Measurements from ENCODE around the gene P2RX1.
A peak's percentile ranks its signal among the peaks of the same experiment; 100 is the strongest.

Gene P2RX1

DNA sequence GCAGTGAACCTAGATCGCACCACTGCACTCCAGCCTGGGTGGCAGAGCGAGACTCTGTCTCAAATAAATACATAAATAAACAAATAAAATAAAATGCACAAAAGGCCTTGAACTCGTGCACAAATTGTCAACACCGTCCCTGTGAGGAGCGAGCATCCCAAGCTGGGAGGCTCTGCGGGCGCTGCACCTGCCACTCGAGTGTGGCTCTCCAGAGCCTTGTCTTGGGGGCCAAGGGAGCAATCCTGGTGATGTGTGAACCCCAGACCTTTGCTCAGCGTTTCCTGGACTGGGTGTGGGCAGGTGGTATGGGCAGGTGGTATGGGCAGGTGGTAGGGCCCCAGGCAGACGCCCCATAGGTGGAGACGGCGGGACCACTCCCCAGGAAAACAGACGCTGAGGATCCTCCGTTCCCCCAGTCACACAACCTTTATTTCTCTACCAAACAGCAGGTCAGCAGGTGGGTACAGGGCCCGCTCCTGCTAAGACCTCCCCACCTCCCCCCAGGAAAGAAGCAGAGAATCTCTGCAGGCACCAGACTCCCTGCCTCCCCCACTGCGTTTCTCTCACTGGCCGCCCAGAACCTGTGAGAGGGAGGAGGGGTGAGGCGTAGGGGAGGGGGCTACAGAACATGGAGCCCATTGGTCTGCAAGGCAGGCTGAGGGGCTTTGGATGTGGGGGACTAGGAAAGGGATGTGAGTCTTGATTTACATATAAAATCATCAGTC lies 7.4 kb upstream of the P2RX1 start:
- DNase-seq = no peak

DNA sequence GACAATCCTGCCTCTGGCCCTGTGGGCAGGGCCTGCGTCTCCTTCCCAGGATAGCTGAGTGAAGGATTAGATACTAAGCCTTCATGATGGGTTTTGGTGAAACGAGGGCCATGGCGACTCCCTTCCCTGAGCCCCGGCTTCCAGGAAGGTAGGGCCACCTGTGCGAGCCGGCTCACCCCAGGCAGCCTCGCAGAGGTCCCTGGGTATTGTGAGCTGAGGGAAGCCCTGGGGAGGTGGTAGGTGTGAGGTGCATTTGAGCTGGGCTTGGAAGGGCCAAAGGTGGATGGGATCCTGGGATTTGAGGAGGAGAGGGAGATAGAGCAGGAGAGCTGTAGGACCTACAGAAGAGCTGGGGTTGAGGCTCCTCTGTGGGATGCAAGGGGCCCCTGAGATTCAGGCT lies 6.5 kb upstream of the P2RX1 start:
- DNase-seq = no peak

DNA sequence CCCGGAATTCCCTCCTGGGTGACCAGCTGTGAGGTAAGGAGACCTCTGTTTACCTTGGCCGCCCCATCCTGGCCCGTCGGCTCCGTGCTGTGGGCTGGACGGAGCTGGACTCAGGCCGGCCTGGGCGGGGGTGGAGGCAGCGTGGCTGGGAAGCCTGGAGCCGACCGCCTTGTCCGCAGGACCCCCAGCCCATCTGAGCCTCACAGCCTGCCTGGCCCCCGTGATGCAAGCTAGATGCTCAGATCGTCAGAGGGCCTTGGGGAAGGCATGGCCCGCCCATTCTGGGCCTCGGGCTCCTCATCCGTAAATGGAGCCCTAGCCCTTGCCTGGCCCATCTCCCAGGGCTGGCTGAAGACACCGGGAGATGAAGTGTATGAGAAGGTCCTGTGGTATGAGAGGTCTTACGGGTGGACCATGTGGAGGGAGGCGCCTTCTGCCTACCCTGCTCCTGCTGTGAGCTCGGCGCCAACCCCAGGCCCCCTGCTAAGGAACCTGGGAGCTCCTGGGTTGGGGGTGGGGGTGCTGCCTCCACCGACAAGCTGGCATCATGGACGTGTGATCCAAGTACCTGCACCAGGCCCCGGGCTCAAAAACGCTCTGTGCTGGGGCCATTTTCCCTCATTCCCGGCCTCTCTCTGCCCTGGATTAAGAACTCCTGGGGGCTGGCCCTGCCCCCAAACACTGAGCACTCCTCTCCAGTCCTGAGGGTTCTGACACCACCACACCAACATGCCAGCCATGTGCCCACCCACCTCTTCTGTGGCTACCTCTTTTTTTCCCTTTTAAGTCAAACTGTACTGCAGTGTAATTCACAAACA lies 5.4 kb upstream of the P2RX1 start:
- DNase-seq = no peak

DNA sequence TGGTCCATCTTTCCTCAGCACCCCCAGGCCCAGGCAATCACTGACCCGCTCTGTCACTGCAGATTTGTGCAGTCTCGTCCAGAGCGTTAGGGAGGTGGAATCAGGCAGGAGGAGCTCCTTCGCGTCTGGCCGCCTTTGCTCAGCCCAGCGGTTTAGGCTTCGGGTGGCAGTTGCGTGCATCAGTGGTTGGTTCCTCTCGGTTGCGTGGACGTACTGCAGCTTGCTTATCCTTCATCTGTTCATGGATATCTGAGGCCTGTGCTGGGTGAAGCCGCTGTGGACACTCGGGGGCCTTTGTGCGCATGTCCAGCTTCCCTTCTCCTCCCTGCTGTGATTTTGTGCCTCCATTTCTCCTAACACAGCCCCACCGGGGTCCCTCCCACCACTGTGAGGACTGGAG lies 4.7 kb upstream of the P2RX1 start:
- DNase-seq = no peak

DNA sequence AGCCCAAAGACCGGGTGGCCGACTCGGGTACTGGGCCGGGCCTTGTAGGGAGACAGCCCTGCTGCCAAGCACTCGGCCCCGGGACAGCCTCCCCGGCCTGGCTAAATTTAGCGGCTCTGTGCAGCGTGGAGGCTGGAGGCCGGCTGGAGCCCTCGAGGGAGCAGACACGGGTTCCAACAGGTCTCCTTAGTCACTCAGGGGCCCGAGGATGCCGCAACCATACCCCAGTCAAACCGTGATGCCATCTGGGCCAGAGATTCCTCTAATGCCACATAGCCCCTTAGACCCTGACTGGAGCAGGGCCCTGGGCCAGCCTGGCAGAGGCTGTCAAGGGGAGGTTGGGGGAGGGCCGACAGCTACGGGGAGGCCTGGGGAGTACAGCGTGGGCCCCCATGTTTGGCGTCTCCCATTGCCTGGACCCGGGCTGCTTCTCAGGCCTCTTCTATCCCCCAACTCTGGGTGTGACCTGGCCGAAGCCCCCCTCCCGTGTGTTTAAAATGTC lies 2.9 kb upstream of the P2RX1 start:
- no peak for DNase-seq

DNA sequence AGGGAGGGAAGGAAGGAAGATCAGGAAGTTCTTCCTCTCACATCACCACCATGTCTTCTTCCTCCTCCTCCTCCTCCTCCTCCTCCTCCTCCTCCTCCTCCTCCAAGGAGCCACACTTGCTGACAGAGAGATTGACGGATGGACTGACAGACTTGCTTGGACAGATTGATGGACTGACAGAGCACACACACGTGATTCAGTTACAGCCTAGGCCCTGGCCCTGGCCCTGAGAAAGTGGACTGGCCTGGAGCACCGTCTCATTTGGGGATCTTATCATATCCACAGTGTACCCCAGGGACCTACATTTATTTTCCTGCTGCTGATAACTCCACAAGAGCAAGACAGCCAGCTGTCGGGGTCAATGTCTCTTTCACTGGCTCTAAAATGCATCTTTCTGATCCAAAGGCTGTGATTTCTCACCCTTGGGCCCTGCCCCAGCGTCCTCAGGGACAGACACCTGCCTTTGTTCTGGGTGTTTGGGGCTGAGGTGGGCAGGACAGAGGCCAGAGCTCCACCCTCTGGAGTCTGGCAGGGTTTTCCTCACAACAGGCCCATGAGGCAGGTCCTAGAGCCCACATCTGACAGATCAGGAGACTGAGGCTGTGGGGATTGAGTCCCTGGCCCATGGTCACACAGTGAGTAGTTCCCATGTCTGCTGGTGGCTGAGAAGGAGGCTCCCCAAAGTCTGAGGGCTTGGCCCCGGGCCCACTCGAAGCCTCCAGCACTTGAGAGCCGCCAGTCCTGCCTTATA lies 2.3 kb upstream of the P2RX1 start:
- DNase-seq = no peak

DNA sequence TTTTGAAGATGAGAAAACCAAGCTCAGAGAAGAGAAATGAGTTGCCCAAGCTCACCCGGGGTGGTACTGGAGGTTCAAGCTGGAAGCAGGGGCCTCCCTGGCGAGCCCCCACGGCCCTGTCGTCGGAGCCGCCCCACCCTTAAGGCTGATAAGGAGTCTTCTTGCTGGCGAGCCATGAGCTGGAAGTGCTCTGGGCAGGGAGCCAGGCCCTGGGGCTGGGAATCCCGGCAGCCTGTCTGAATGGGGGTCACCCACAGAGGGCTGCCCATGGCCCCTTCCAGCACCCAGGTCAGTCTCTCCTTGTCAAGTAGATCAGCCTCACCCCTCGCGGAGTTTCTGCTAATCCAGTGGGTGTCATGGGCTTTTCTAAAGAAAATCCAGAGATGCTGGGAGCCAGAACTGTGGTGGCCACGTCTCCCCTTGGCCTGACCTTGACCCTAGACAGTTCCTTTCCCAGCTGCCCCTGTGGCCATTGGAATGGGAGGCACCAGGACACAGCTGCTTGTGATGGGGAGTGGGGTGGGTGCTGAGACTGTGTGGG lies 1.2 kb upstream of the P2RX1 start:
- peak; percentile 10 to 32 for DNase-seq

DNA sequence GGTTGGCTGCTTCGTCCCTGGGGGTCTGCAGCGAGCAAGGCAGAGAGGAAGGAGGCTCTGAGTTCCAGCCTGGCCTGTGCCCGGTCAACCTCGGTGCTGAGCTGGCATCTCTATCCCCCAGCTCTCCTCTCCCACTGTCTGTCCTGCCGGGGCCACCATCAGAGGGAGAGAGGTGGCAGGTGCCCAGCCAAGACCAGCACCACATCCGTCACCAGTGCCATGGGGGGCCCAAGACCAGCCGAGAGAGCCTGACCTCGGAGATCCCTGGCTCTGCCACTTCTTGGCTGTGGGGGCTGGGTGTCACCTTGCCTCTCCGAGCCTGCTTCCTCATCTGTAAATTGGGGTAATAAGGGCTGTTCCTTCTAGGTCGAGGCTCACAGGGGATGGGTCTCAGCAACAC lies 560 bp upstream of the P2RX1 start:
- peak in 1 of 2 donors; percentile 14 for DNase-seq

DNA sequence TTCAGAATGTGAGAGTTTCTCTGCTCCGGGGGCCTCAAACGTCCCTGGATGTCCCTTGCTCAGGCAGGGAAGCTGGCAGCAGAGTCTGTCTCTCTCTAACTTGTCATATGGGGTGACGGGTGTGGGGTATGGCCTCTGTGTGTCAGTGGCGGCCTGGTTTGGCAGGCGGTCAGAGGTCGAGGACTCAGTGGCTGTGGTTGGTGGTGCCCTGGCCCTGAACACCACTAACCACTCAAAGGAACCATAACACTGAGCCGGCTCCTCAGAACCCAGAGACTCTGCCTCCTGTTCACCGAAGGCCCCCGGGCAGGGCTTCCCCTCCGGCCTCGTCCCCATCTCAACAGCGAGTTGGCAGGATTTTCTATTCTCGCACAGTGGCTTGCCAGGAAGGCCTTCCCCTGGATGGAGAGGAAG lies 677 bp downstream of the P2RX1 start:
- DNase-seq = peak; percentile 20 to 24

DNA sequence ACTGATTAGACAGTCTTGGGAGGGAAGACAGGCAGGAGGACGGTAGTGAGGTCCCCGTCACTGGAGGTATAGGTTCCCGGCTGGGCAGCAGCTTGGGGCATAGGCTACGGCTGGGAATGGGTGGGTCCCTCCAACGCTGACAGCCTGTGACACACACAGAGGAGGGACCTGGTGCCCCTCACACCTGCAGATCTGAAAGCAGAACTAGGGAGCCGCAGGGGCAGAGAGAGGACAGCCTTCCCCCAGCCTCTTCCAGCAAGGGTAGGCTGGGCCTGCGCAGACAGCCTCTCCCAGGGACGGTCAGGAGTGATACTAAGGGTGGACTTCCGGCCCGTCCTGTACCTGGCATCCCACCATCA lies 2.0 kb downstream of the P2RX1 start:
- DNase-seq = peak in 1 of 2 donors; percentile 7

DNA sequence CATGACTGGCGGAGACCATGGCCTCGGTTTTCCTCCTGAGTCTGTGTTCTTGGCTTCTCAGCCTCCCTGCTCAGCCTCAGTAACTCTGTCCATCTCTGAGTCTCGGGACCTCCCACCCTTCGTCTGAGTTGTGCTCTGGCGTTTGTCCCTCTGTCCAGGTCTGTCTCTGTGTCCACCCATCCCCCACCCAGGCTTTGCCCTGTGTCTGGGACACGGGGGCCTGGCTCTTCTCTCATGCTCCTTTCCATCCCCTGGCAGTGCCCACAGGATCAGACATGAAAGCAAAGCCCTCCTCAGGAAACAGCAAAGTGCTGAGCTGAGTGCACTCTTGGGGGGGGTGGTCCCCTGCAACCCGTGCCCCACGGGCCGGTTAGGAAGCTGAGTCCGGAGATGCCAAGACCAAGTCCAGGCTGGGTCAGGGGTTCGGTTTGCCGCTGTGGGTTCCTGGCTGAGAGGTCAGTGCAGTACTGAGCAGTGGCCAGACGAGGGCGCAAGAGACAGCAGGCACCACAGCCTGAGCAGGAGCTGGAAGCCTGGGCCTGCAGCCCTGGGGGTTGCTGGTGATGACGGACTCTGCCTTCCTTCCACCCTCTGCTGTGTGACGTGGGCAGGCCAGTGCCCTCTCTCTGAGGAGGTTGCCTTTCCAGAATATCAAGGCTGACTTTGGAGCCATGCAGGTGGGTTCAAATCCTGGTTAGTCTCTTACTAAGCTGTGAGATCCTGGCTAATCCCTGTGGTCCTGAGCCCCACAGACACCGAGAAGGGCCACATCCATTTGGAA lies 2.5 kb downstream of the P2RX1 start:
- peak; percentile 70 to 92 for DNase-seq

DNA sequence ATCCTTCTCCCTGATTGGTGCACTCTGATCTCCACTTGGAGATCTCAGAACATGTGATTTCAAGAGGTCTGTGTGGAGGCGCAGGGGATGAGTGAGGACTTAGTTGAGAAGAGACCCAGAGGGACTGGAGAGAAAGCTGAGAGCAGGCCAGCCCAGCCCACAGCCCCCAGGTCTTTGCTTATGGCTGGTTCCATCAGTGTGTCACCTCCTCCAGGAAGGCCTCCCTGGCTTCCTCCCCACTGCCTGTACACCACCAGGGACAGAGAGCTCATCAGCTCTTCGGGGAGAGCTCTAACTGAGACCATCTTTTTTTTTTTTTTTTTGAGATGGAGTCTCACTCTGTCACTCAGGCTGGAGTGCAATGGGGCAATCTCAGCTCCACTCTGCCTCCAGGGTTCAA lies 3.4 kb downstream of the P2RX1 start:
- DNase-seq = no peak

DNA sequence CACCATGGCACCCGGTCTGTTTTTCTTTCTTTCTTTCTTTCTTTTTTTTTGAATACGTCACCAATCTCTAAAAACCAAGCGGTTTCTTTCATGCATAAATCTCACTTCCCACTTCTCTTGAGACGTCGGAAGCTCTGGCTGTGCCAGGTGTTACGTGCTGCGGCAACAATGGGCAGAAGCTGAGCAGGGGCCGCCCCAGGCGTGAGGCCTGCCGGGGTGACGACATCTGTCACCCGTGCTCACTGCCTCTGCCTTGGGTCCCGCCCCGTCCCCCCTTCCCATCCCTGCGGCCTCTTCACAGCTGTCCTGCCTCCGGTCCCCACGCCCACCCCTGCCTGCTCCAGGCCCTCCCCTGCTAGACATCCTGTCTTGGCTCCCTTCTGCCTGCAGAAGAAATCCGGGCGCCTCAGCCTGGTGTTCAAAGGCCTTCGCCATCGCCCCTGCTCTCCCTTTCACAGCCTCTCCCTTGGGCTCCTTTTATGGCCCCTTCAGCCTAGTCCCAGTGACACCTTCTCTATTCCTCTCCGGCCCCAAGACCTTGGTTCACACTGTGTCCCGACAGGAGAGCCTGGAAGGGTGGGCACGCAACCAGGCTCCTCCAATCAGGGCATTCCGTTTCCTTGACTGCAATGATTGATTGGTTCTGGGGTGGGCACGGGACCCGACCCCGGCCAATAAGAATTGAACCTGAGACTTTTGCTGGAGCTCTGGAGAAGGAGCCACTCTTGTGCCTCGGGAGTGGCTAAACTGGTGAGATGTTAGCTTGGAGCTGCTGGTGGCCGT lies 4.8 kb downstream of the P2RX1 start:
- peak; percentile 7 to 22 for DNase-seq

DNA sequence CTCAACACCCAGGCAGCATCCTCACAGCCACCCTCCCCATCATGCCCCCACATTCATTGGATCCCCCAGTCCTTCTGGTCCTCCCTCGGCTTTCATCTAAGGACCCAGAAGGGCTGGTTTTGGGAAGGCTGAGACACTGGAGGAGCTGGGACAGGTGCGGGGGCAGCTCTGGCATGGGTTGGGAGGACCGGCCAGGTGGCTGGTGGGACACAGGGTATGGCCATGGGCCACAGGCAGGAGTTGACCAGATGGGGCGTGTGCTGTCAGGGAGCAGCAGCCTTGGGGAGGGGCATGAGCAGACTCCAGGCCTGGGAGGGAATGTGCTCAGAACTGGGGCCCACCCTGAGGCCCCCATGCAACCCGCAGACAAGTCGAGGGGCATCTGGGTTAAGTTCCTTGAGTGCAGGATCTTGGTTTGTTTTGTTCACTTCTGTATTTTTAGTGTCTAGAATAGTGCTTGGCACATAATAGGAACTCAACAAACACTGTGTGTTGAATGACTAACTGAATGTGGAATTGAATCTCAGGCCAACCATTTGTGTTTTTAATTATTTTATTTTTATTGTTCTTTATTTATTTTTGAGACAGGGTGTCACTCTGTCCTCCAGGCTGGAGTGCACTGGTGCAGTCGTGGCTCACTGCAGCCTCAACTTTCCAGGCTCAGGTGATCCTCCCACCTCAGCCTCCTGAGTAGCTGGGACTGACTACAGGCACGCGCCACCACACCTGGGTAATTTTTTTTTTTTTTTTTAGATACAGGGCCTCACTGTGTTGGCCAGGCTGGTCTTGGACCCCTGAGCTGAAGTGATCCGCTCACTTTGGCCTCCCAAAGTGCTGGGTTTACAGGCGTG lies 5.6 kb downstream of the P2RX1 start:
- no peak for DNase-seq

DNA sequence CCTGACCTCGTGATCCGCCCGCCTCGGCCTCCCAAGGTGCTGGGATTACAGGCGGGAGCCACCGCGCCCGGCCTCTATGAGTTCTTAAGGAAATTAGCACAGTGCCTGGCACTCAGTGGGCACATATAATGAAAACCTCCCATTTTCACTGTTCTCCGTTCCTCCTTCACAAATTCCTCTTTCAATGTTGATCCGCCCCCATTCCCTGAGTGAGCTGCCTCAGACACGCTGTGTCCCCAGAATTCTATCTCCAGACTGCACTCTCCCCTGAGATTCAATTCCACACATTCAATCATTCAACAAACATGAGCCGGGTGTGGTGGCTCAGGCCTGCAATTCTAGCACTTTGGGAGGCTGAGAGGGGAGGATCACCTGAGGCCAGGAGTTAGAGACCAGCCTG lies 7.0 kb downstream of the P2RX1 start:
- no peak for DNase-seq

DNA sequence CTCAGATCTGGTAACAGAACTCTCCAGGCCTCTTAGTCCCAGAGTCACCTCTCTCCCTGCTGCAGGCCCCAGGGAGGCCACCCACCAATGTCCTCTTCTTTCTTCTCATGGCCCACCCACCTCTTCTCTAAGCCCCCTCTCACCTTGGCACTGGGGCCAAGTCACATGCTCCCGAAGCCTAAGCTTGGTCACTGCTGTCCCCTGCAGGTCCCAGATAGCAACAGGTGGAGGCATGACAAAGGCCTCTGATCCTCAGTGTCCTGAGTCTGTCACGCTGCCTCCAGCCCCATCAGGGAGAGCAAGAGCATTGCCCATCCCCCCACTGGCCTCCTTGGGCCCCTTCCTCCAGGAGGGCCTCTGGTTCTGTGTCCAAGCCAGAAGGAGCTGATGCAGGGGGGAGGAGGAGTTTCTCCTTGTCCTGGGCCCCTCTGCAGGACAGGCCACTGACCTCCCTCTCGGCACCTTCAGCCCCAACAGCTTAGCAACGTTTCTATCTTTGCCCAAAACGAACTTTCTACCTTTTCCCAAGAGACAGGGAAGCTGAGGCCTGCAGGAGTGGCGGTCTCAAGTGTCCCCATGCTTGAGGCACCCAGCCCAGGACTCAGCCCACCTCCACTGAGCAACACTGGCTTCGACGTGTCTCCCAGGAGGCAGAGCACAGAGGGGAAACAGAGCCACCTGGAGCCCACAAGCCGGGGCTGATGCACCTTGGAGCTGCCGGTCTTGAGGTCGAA lies 8.6 kb downstream of the P2RX1 start:
- no peak for DNase-seq

DNA sequence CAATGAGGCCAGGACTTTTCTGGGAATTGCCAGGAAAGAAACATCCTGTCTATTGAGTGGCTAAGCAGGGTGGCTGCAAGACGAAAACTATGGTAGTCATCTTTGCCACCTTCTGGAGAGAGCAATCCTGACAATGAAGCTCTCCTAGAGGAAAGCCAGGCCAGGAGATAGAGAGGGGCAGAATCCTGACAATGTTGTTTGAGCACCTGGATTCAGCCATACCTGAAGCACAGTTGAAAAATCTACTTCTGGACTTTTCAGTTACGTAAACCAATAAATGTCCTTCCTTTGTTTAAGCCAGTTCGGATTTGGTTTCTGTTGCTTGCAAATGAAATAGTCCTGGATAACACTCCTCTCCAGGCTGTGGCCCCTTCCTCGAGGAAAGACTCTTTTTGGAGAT lies 9.4 kb downstream of the P2RX1 start:
- no peak for DNase-seq

DNA sequence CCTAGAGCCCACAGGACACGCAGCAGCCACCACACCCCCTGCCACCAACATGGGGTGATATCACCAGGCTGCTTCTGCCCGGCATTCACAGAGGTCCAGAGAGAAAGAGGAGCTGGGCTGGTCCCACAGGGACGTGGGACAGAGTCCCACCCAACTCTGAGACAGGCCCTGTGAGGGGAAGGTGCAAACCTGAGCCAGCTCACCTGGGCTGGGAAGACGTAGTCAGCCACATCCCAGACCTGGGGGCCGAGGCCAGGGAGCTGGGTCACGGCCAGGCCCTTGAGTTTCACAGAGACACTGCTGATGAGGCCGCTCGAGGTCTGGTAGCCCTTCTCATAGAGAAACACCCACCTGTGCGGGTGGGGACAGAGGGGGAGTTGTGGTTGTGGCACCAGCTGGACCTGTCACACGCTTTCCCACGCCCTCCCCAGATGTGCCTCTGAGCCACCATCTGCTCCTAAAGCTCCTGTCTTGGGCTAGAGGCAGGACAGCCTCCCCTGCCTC lies 11.2 kb downstream of the P2RX1 start:
- DNase-seq = no peak

DNA sequence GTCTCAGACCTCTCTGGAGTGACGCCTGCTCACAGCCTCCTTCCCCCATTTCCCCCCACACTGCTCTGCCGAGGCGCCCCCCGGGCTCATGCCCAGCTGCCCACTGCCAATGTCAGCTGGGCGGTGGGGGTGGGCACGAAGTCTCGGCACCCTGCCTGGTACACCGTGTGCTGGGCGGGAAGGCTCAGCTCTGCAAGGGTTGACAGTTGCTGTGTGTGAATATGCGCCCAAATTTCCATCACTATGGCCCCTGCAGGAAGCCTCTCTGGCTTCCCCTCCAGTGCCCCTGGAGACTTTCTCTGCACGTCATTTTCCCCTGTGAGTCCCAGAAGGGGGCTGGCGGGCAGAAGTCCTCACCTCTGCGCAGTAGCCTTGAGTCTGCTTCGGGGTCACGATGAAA lies 11.8 kb downstream of the P2RX1 start:
- DNase-seq = no peak

DNA sequence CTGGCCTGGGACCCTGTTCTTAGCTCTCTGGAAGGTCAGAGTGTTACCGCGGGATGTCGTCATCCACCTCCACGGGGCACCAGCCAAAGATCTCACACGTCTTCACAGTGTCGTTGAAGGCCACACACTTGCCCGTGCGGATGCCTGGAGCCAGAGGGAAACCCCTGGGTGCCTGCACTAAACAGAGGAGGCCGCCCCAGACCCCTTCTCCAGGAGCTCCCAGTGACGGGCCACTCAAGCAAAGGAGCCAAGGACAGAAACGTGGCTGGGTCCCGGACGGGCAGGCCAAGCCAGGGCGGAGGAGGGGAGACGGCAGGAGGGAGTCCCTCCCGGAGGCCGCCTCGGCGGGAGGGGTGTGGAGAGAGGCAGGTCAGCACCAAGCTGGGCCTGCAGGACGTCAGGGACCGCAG lies 12.4 kb downstream of the P2RX1 start:
- no peak for DNase-seq
